RWPE2 (cell line): ENCODE results near the gene PET117.
A peak's percentile ranks its signal among the peaks of the same experiment; 100 is the strongest.

Source experiments
- ATAC-seq: fragments of 200-7000 bp; cut with Tn5 transposase; 3 replicates; pipeline ENCODE4 v1.9.1; 2021; ENCODE audit warnings: low read depth
- DNase-seq: peaks from one replicate; pipeline ENCODE4 v3.0.0-alpha.2; 2020; ENCODE audit warnings: low spot score
- H3K27ac ChIP-seq: fragments of 450-650 bp; 2 replicates; pipeline ENCODE4 v1.5.1; 2017; ENCODE audit warnings: mild to moderate bottlenecking; ENCODE audit not compliant: poor library complexity, severe bottlenecking
- H3K27me3 ChIP-seq: fragments of 250-450 bp; sonication (Bioruptor Pico); 2 replicates; pipeline ENCODE4 v1.5.1; 2021; ENCODE audit warnings: mild to moderate bottlenecking, moderate library complexity; ENCODE audit not compliant: insufficient read depth, poor library complexity, severe bottlenecking
- H3K36me3 ChIP-seq: fragments of 250-450 bp; sonication (Bioruptor Pico); 2 replicates; pipeline ENCODE4 v1.5.1; 2020; ENCODE audit warnings: low read depth, mild to moderate bottlenecking, moderate library complexity
- H3K4me1 ChIP-seq: fragments of 250-450 bp; sonication (Bioruptor Pico); 2 replicates; pipeline ENCODE4 v1.5.1; 2021; ENCODE audit warnings: mild to moderate bottlenecking, moderate library complexity; ENCODE audit not compliant: insufficient read depth, poor library complexity, severe bottlenecking
- H3K4me3 ChIP-seq: fragments of 250-450 bp; sonication (Bioruptor Pico); 2 replicates; pipeline ENCODE4 v1.5.1; 2021; ENCODE audit warnings: mild to moderate bottlenecking, moderate library complexity; ENCODE audit not compliant: severe bottlenecking
- H3K9me3 ChIP-seq: fragments of 250-450 bp; sonication (Bioruptor Pico); 2 replicates; pipeline ENCODE4 v1.5.1; 2021; ENCODE audit warnings: mild to moderate bottlenecking, moderate library complexity; ENCODE audit not compliant: severe bottlenecking
- CTCF ChIP-seq: fragments of 450-650 bp; IDR thresholded peaks from one replicate; pipeline ENCODE4 v1.5.1; 2017; ENCODE audit warnings: mild to moderate bottlenecking, moderate library complexity; ENCODE audit not compliant: poor library complexity, severe bottlenecking

PET117 gene

DNA sequence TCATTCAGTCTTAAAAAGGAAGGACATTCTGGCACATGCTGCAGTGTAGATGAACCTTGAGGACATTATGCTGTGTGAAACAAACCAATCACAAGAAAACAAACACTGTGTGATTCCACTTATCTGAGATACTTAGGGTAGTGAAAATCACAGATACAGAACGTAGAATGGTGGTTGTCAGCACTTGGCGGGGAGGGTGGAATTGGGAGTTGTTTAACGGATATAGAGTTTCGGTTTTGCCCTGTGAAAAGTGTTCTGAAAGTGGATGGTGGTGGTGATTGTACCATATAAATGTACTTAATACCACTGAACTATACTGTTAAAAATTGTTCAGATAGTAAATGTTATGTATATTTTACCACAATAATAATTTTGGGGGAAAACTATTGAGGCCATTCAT, 18.4 kb downstream of the PET117 start:
- Histone ChIP-seq H3K4me1 (no peaks in the 10 kb centered on the region), H3K36me3 (peaks cover 67% of the 10 kb centered on the region), H3K9me3 (no peaks in the 10 kb centered on the region), H3K27me3 (no peaks in the 10 kb centered on the region), H3K4me3 (no peak overlapping the region), H3K27ac (no peak overlapping the region)
- ATAC-seq (no peak), DNase-seq (no peak)
- TF ChIP-seq CTCF: no peak

DNA sequence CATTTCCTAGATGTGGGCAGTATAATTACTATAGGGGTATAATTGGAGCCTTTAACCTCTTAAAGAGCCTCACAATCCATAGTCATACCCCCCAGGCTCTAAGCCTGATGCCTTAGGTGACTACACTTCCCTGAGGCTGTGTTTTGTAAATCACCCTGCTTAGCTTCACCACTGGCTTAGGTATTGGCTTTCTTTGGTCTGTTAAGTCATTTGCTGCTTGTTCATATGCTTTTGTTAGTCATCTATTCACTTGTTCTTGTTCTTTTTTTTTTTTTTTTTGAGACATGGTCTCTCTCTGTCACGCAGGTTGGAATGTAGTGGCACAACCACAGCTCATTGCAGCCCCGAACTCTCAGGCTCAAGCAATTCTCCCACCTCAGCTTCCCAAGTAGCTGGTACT, 26.7 kb downstream of the PET117 start:
- H3K4me1 ChIP-seq: no peaks in the 10 kb centered on the region
- TF ChIP-seq CTCF: no peak
- no peak overlapping the region for H3K27ac ChIP-seq
- ATAC-seq (peak; percentile 70), DNase-seq (no peak)
- H3K9me3 ChIP-seq: no peaks in the 10 kb centered on the region
- H3K4me3 ChIP-seq: no peak overlapping the region
- peaks cover 39% of the 10 kb centered on the region for H3K36me3 ChIP-seq
- H3K27me3 ChIP-seq: no peaks in the 10 kb centered on the region

GRCh38 chr20:18165553-18165952, 27.9 kb downstream of the PET117 start:
- DNase-seq (no peak), ATAC-seq (no peak)
- peaks cover 29% of the 10 kb centered on the region for H3K36me3 ChIP-seq
- H3K4me1 ChIP-seq: no peaks in the 10 kb centered on the region
- H3K27me3 ChIP-seq: no peaks in the 10 kb centered on the region
- H3K9me3 ChIP-seq: no peaks in the 10 kb centered on the region
- TF ChIP-seq CTCF: no peak
- H3K27ac ChIP-seq: no peak overlapping the region
- no peak overlapping the region for H3K4me3 ChIP-seq

GRCh38 chr20:18166241-18166881, 28.7 kb downstream of the PET117 start:
- DNase-seq: no peak
- no peak overlapping the region for H3K27ac ChIP-seq

More at GRCh38 chr20:18166241-18166881, 28.7 kb downstream of the PET117 start:
- TF ChIP-seq CTCF: no peak
- no peaks in the 10 kb centered on the region for H3K9me3 ChIP-seq
- no peak overlapping the region for H3K4me3 ChIP-seq
- no peaks in the 10 kb centered on the region for H3K27me3 ChIP-seq
- peaks cover 27% of the 10 kb centered on the region for H3K36me3 ChIP-seq
- no peaks in the 10 kb centered on the region for H3K4me1 ChIP-seq
- ATAC-seq: no peak
